ENCODE measurements around the gene GTF2I. TPM values are rescaled to one million over a fixed set of nuclear protein-coding genes. Genes with fewer than 3 reads are reported as not detected.

Gene GTF2I
- total and polyA plus RNA-seq, 2 donors (not counting 3 experiments of a cell fraction or from before 2014, with no cell fraction given): 47.6 to 242 TPM

GRCh38 chr7:74612015-74612829 lies 45.3 kb upstream of the GTF2I start:
- no peaks in the 10 kb centered on the region for H3K27me3 ChIP-seq (ENCODE audit: control insufficient read depth in 2 of 2, insufficient read depth in 2 of 2, low read length in 2 of 2)
- intact Hi-C loops (cut with micrococcal nuclease): no loop called here
- POLR2A ChIA-PET: no interaction called here
- H3K9ac ChIP-seq (replicated peaks; ENCODE audit: extremely low read depth, insufficient read depth, low read length): no peak overlapping the region
- H4K20me1 ChIP-seq (replicated peaks; ENCODE audit: control insufficient read depth, extremely low read depth, insufficient read depth, low read length): no peaks in the 10 kb centered on the region
- no peak overlapping the region for H3K4me3 ChIP-seq (replicated peaks in 1 of 3; ENCODE audit: insufficient read depth in 1 of 3, low read depth in 1 of 3, low read length in 3 of 3)
- peak; percentile 9 for DNase-seq (ENCODE audit: low read depth, low spot score)
- TF ChIP-seq FOS (IDR thresholded peaks at IDR 0.05; ENCODE audit: borderline replicate concordance, insufficient read depth, low read length): no peak
- dilution Hi-C loops (cut with MboI; ENCODE audit: extremely low pct_ligation_motif_present, low sequenced_read_pairs): no loop called here
- BruUV-seq (replicated peaks): no TSS peak
- H3K4me1 ChIP-seq (ENCODE audit: control insufficient read depth, extremely low read depth, insufficient read depth, low read length): peaks cover 2% of the 10 kb centered on the region
- no peaks in the 10 kb centered on the region for H3K9me1 ChIP-seq (replicated peaks; ENCODE audit: control insufficient read depth, extremely low read depth, insufficient read depth, low read length)
- FAIRE-seq: no peak
- no peaks in the 10 kb centered on the region for H3K9me3 ChIP-seq (replicated peaks; ENCODE audit: control insufficient read depth, insufficient read depth, low read length)
- no peak overlapping the region for H3K4me2 ChIP-seq (ENCODE audit: insufficient read depth, low read length)
- H3K27ac ChIP-seq (ENCODE audit: insufficient read depth, low read depth, low read length): no peak overlapping the region
- H3K36me3 ChIP-seq (ENCODE audit: control insufficient read depth in 2 of 2, extremely low read depth in 1 of 2, insufficient read depth in 2 of 2, low read length in 2 of 2): no peaks in the 10 kb centered on the region
- CTCF ChIA-PET: interaction anchor here (0.7 to 0.8 kb wide), 2 partner anchors 13 to 38 kb away, joined by 3 read pairs; no protein-coding TSS in a partner anchor
- H3K79me2 ChIP-seq (ENCODE audit: control insufficient read depth, insufficient read depth, low read length): no peaks in the 10 kb centered on the region
- H2AFZ ChIP-seq (ENCODE audit: low read depth, low read length): no peak overlapping the region

- no peaks in the 10 kb centered on the region for H3K9me3 ChIP-seq (replicated peaks; ENCODE audit: control insufficient read depth, insufficient read depth, low read length)
- H3K4me2 ChIP-seq (ENCODE audit: insufficient read depth, low read length): no peak overlapping the region
- POLR2A ChIA-PET: no interaction called here
- no peak overlapping the region for H3K9ac ChIP-seq (replicated peaks; ENCODE audit: extremely low read depth, insufficient read depth, low read length)
- FAIRE-seq (no peak), DNase-seq (ENCODE audit: low read depth, low spot score) (no peak)
- no peaks in the 10 kb centered on the region for H3K9me1 ChIP-seq (replicated peaks; ENCODE audit: control insufficient read depth, extremely low read depth, insufficient read depth, low read length)
- H3K27ac ChIP-seq (ENCODE audit: insufficient read depth, low read depth, low read length): no peak overlapping the region
- H2AFZ ChIP-seq (ENCODE audit: low read depth, low read length): no peak overlapping the region
- CTCF ChIA-PET: interaction anchor here (0.5 to 1.4 kb wide), 3 partner anchors 10 to 27 kb away, joined by 3 to 4 read pairs (median 3); no protein-coding TSS in a partner anchor
- H3K36me3 ChIP-seq (ENCODE audit: control insufficient read depth in 2 of 2, extremely low read depth in 1 of 2, insufficient read depth in 2 of 2, low read length in 2 of 2): no peaks in the 10 kb centered on the region
- H3K4me3 ChIP-seq (replicated peaks in 1 of 3; ENCODE audit: insufficient read depth in 1 of 3, low read depth in 1 of 3, low read length in 3 of 3): no peak overlapping the region
- no TSS peak for BruUV-seq (replicated peaks)
- H3K4me1 ChIP-seq (ENCODE audit: control insufficient read depth, extremely low read depth, insufficient read depth, low read length): peaks cover 3% of the 10 kb centered on the region
- intact Hi-C loops (cut with micrococcal nuclease): no loop called here
- H4K20me1 ChIP-seq (replicated peaks; ENCODE audit: control insufficient read depth, extremely low read depth, insufficient read depth, low read length): no peaks in the 10 kb centered on the region
- H3K27me3 ChIP-seq (ENCODE audit: control insufficient read depth in 2 of 2, insufficient read depth in 2 of 2, low read length in 2 of 2): no peaks in the 10 kb centered on the region
- TF ChIP-seq MYC (IDR thresholded peaks at IDR 0.05; ENCODE audit: low read depth, low read length): no peak
- no peaks in the 10 kb centered on the region for H3K79me2 ChIP-seq (ENCODE audit: control insufficient read depth, insufficient read depth, low read length)
- dilution Hi-C loops (cut with MboI; ENCODE audit: extremely low pct_ligation_motif_present, low sequenced_read_pairs): no loop called here
Observed at GRCh38 chr7:74615933-74616780, 41.4 kb upstream of the GTF2I start.

All from endothelial cell of umbilical vein (primary cell).